ENCODE results near the gene FBXO5.

Gene FBXO5

DNA sequence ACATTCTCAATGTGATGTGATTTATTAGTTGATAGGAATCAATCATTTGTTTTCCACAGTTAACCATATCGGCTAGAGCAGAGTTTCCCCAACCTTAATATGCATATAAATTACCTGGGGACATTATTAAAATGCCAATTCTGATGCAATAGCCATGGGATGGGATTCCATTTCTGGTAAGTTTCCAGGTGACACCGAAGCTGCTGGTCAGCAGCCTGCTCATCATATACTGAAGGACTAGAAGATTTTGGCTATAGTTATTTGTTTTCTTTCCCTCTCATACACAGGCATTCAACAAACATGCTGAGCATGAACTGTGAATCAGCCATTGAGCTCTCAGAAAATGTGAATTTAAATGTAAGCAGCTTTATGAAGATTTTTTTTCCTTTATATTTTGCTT lies 35.8 kb downstream of the FBXO5 start:
- DNase-seq, result no peak

DNA sequence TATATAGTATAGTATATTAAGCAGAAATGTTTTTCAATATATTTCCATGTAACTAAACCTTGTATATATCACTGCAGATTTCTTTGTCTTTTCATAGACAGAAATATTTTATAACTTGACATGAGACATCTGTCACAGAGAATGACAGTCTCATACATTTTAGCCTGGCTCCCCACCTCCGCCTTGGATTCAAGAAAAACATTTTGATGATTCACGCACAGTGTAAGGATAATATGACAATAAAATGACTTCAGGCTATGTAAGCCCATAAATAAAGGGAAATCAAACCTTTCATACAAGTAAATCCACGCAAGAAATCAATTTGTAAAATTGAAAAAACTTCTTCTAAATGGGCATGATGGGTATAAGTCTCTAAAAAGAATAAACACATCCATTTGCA lies 36.4 kb downstream of the FBXO5 start:
- no peak for DNase-seq

DNA sequence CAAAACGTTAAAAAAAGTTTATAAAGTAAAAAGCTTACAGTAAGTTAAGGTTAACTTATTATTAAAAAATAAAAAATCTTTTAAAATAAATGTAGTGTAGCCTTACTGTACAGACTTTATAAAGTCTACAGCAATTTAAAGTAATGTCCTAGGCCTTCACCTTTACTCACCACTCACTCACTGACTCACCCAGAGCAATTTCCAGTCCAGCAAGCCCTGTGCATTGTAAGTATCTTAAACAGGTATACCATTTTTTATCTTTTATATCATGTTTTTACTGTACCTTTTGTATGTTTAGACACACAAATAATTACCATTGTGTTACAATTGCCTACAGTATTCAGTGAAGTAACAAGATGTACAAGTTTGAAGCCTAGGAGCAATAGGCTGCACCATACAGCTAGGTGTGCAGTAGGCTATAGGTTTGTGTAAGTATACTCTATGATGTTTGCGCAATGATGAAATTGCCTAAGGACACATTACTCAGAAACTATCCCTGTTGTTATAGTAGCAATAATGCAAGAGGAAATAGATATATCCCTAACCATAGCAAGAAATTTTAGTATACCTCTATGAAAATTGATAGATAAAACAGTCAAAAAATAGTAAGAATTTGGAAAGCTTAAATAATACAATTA lies 39.5 kb downstream of the FBXO5 start:
- no peak for DNase-seq

DNA sequence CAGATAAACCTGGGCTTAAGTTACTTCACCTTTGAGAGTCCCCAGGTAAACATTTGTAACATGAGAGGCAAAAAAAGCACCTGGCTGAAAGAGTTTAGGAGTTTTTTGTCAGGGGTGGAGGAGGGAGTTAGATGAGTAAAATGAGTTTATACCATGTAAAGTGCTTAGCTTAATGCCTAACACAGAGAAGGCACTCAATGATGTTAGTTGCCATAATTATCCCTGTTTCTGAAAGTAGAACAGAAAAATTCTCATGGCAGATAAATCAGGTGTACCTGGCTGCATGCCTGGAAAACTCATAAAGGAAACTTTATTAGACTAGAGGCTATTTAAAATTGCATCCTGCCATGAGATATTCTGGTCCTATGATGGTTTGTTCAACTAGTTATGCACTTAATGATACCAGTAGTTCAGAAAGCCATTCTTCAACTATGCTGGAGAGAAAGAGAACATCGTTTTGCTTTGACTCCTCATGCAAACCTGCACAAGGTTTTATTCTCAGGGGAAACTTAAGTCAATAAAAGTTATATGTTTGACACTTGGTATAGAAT lies 40.4 kb downstream of the FBXO5 start:
- no peak for DNase-seq

DNA sequence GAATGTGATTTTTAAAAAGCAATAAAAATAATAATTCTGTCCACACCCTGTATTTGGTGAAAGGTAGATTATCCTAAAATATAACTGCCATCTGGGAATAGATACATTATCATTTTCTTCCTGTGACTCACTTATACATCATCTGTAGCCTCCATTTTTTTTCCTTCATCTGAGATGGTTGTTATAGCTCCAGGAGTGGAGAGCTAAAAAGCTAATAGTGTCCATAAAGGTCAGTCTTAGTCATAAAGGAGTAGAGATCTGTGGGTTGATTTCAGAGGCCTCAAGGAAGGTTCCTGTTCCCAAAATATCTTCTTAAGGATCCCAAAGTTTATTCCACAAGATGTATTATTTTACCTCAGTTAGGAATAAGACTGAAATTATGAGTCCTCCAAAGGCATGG lies 41.1 kb downstream of the FBXO5 start:
- no peak for DNase-seq

DNA sequence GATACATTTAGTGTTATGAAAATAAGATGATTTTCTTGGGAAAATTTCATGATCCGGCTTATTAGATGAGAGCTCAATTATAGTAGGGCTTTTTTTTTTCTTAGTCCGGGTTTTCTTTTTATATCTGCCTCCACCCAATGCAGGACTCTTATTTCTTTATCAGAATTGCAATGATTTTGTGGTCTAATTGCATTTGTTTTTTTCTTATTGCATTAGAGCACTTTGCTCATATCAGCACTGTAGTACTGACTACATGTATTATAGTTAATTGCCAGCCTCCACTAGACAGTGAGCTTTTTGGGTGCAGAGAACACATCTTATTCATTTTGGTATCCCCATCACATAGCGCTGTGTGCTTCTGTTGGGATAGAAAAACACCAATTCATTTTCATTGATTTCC lies 50.0 kb downstream of the FBXO5 start:
- DNase-seq, result no peak

DNA sequence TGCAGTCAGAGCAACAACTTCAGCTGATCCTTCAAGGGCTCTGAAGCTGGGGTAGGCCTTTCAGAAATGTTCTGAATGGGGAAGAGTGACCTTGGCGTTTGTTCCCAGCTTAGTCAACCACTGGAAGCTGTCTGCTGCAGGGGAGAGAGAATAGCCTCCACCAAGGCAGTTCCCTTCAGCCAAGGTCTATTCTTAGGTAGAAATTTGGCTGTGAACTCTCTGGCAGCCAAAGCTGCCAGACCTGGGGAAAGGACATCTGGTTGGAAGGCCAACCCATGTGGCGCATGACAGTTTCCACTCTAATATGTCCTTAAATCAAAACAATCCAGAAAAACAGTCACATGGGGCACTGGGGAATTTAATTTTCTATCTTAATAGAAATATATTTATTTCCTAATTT lies 60.1 kb downstream of the FBXO5 start:
- DNase-seq, result no peak
